SU-DHL-6 (cell line): ENCODE results near the gene ABCA3.

ENCODE experiments used
- EZH2phosphoT487 ChIP-seq: fragments of 200-600 bp; sonication (generic), shearing (Covaris generic); conservative IDR thresholded peaks from 2 replicates; pipeline ENCODE4 v1.6.1; 2018; ENCODE audit warnings: mild to moderate bottlenecking, antibody characterized with exemption, low read length, moderate library complexity, mixed read lengths
- TF ChIP-seq, protein P1 (sequence below): fragments of 200-600 bp; sonication (generic); IDR thresholded peaks from one replicate; pipeline ENCODE4 v1.5.1; 2017; ENCODE audit warnings: antibody characterized with exemption, mild to moderate bottlenecking, low read length, moderate library complexity; ENCODE audit not compliant: insufficient read depth, poor library complexity, severe bottlenecking

DNA sequence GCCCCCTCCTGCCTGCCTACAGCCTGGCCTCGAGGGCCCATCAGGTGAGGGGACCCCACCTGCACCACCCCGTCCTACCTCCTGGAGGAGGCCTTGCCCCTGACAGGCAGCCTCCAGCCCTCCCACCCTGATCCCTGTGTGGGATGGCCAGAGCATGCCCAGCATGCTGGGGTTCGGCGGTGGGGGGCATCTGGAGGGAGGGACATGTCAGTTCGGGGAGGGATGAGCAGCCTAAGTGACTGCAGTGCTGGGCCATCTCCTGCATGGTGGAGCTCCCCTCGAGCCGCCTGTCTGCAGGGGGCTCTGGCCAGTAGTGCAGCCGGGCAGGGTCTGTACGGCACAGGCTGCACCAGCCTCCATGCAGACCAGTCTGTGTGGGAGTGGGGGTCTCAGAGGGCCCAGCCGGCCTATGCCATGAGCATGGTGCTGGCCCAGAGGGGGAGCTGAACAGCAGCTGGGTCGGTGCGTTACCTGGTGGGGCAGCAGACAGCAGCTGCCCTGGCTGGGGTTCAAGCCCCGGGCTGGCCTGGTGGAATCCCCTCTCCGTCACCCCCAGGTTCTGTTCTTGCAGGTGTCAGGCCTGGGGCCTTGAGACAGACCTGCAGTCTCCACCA, 68.6 kb downstream of the ABCA3 start:
- TF ChIP-seq, protein P1, sequence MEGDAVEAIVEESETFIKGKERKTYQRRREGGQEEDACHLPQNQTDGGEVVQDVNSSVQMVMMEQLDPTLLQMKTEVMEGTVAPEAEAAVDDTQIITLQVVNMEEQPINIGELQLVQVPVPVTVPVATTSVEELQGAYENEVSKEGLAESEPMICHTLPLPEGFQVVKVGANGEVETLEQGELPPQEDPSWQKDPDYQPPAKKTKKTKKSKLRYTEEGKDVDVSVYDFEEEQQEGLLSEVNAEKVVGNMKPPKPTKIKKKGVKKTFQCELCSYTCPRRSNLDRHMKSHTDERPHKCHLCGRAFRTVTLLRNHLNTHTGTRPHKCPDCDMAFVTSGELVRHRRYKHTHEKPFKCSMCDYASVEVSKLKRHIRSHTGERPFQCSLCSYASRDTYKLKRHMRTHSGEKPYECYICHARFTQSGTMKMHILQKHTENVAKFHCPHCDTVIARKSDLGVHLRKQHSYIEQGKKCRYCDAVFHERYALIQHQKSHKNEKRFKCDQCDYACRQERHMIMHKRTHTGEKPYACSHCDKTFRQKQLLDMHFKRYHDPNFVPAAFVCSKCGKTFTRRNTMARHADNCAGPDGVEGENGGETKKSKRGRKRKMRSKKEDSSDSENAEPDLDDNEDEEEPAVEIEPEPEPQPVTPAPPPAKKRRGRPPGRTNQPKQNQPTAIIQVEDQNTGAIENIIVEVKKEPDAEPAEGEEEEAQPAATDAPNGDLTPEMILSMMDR: no peak
- no peak for TF ChIP-seq EZH2phosphoT487
